Colonic mucosa (tissue), 4 donors: Measurements from ENCODE around the gene NUBP1. TPM values are rescaled to one million over a fixed set of nuclear protein-coding genes. Genes with fewer than 3 reads are reported as not detected.
A peak's percentile ranks its signal among the peaks of the same experiment; 100 is the strongest.

Experiments
- DNase-seq: peaks from one replicate; pipeline ENCODE4 v3.0.0-alpha.2; 2020
- H3K27ac ChIP-seq: fragments of 200-600 bp; one replicate; pipeline ENCODE4 v1.8.0; 2021
- H3K27me3 ChIP-seq: fragments of 200-600 bp; one replicate; pipeline ENCODE4 v1.8.0; 2021
- H3K36me3 ChIP-seq: fragments of 200-600 bp; one replicate; pipeline ENCODE4 v1.8.0; 2021
- H3K4me1 ChIP-seq: fragments of 200-600 bp; one replicate; pipeline ENCODE4 v1.8.0; 2021; ENCODE audit warnings: mild to moderate bottlenecking
- H3K4me3 ChIP-seq: fragments of 200-600 bp; one replicate; pipeline ENCODE4 v1.8.0; 2021
- H3K9ac ChIP-seq, 2 donors: one replicate each; pipeline ENCODE4 v1.7.0; 2013; ENCODE audit warnings: control low read depth in 2 of 2, low read depth in 2 of 2, low read length in 2 of 2
- H3K9me3 ChIP-seq: fragments of 200-600 bp; one replicate; pipeline ENCODE4 v1.8.0; 2021
- CTCF ChIP-seq: fragments of 200-600 bp; IDR thresholded peaks from one replicate; pipeline ENCODE4 v1.8.0; 2022; ENCODE audit warnings: antibody characterized with exemption, mild to moderate bottlenecking
- intact Hi-C: fragments of 100-400 bp; cut with DNase I; formaldehyde crosslinking; loops from one replicate; pipeline ENCODE4 v1.14.1; 2022
- total RNA-seq, 2 donors: library from RNA; stranded (reverse); fragmentation: NEBNext Ultra II Directional in 1 of 2; extraction: Animal tissue kit (Norgen Biotek cat#: 25700) in 1 of 2; gene quantifications; one replicate each; pipeline ENCODE4 v1.2.1, GENCODE V29; 2021
- donor health status: healthy.
- donor health status: DM: no; HTN: no; CAD: no.
- donor health status: DM: no; HTN: no; CAD: no.

NUBP1 gene
- total RNA-seq, 2 donors from 2014 or later: 28.4 to 28.7 TPM

- DNase-seq: no peak
- Histone ChIP-seq H3K4me3 (peak overlapping the region; percentile 51), H3K4me1 (peaks cover 4% of the 10 kb centered on the region), H3K27me3 (no peaks in the 10 kb centered on the region), H3K9me3 (no peaks in the 10 kb centered on the region), H3K36me3 (no peaks in the 10 kb centered on the region), H3K9ac (peak overlapping the region in 1 of 2 donors; percentile 75), H3K27ac (peak overlapping the region; percentile 96)
- TF ChIP-seq CTCF: no peak
- intact Hi-C loops: no loop called here
These were observed 424 bp upstream of the NUBP1 start for GRCh38 chr16:10743227-10743609.

GRCh38 chr16:10744370-10745030, 858 bp downstream of the NUBP1 start:
- DNase-seq: no peak
- peaks cover 4% of the 10 kb centered on the region for H3K4me1 ChIP-seq
- no peaks in the 10 kb centered on the region for H3K36me3 ChIP-seq
- H3K9ac ChIP-seq: peak overlapping the region; percentile 68 to 76
- H3K27ac ChIP-seq: peak overlapping the region; percentile 96
- no peaks in the 10 kb centered on the region for H3K27me3 ChIP-seq
- H3K4me3 ChIP-seq: peak overlapping the region; percentile 51
- TF ChIP-seq CTCF: no peak
- intact Hi-C loops: loop anchor here (5.0 kb wide), 1 partner anchor 173 kb away; no protein-coding TSS in a partner anchor
- no peaks in the 10 kb centered on the region for H3K9me3 ChIP-seq

- Histone ChIP-seq H3K9ac (no peak overlapping the region), H3K4me3 (no peak overlapping the region), H3K36me3 (no peaks in the 10 kb centered on the region), H3K4me1 (peaks cover 4% of the 10 kb centered on the region), H3K9me3 (no peaks in the 10 kb centered on the region), H3K27ac (no peak overlapping the region), H3K27me3 (no peaks in the 10 kb centered on the region)
- TF ChIP-seq CTCF: no peak
- DNase-seq: no peak
- intact Hi-C loops: loop anchor here (5.0 kb wide), 1 partner anchor 171 kb away; no protein-coding TSS in a partner anchor
These were observed 2.2 kb downstream of the NUBP1 start for GRCh38 chr16:10745841-10746240.

GRCh38 chr16:10750793-10751192, 7.2 kb downstream of the NUBP1 start:
- Histone ChIP-seq H3K36me3 (no peaks in the 10 kb centered on the region), H3K27ac (no peak overlapping the region), H3K27me3 (no peaks in the 10 kb centered on the region), H3K4me1 (no peaks in the 10 kb centered on the region), H3K4me3 (no peak overlapping the region), H3K9me3 (no peaks in the 10 kb centered on the region), H3K9ac (no peak overlapping the region)
- intact Hi-C loops: no loop called here
- no peak for DNase-seq
- TF ChIP-seq CTCF: no peak

GRCh38 chr16:10751291-10751697, 7.7 kb downstream of the NUBP1 start:
- DNase-seq: no peak
- intact Hi-C loops: no loop called here

More at GRCh38 chr16:10751291-10751697, 7.7 kb downstream of the NUBP1 start:
- Histone ChIP-seq H3K9me3 (no peaks in the 10 kb centered on the region), H3K4me1 (no peaks in the 10 kb centered on the region), H3K36me3 (peaks cover 3% of the 10 kb centered on the region), H3K27ac (no peak overlapping the region), H3K4me3 (no peak overlapping the region), H3K9ac (no peak overlapping the region), H3K27me3 (no peaks in the 10 kb centered on the region)
- TF ChIP-seq CTCF: no peak
